ENCODE measurements around the gene SPINK8. TPM values are rescaled to one million over a fixed set of nuclear protein-coding genes. Genes with fewer than 3 reads are reported as not detected.
"Not testable (repeated sequence)": the region's sequence is repeated elsewhere in the genome, so short reads cannot be mapped to it uniquely, and the experiment has no call there.

Gene SPINK8
- total RNA-seq, 3 donors from 2014 or later (not counting 1 experiment from before 2014, with no cell fraction given) = not detected

- Histone ChIP-seq H3K27ac (ENCODE audit: low read length) (no peak overlapping the region), H3K4me1 (ENCODE audit: control insufficient read depth, insufficient read depth, low read length) (no peaks in the 10 kb centered on the region), H3K9me3 (ENCODE audit: control insufficient read depth, insufficient read depth, low read length) (no peaks in the 10 kb centered on the region), H3K36me3 (ENCODE audit: control insufficient read depth, insufficient read depth, low read length) (no peaks in the 10 kb centered on the region), H3K4me3 (ENCODE audit: low read length) (no peak overlapping the region), H3K27me3 (ENCODE audit: control insufficient read depth, insufficient read depth, low read length) (no peaks in the 10 kb centered on the region)
- ATAC-seq = no peak
- H3K27me3 Mint-ChIP-seq (ENCODE audit: low read depth in 2 of 2) = peaks cover 26 to 37% of the 10 kb centered on the region in 2 donors
- H3K27ac Mint-ChIP-seq = no peak overlapping the region
- H3K36me3 Mint-ChIP-seq = no peaks in the 10 kb centered on the region
- no peaks in the 10 kb centered on the region for H3K4me1 Mint-ChIP-seq
- WGBS (ENCODE audit: insufficient coverage) = 96% methylated on average over 3 of the region's 3 CpGs
- no peak for TF ChIP-seq CTCF (IDR thresholded peaks at IDR 0.05)
- no peak for DNase-seq
- no peaks in the 10 kb centered on the region for H3K9me3 Mint-ChIP-seq
- no peak overlapping the region for H3K4me3 Mint-ChIP-seq
- intact Hi-C loops (cut with micrococcal nuclease) = no loop called here
These were observed 1.1 kb upstream of the SPINK8 start for GRCh38 chr3:48334605-48335004.

- WGBS (ENCODE audit: insufficient coverage) = 87% methylated on average over 10 of the region's 10 CpGs
- H3K27ac Mint-ChIP-seq; H3K4me1 ChIP-seq (ENCODE audit: control insufficient read depth, insufficient read depth, low read length); H3K27me3 ChIP-seq (ENCODE audit: control insufficient read depth, insufficient read depth, low read length); H3K4me3 Mint-ChIP-seq; H3K9me3 Mint-ChIP-seq; H3K9me3 ChIP-seq (ENCODE audit: control insufficient read depth, insufficient read depth, low read length); H3K4me3 ChIP-seq (ENCODE audit: low read length); H3K27ac ChIP-seq (ENCODE audit: low read length); DNase-seq; ATAC-seq; H3K4me1 Mint-ChIP-seq; H3K36me3 Mint-ChIP-seq; H3K36me3 ChIP-seq (ENCODE audit: control insufficient read depth, insufficient read depth, low read length); intact Hi-C loops (cut with micrococcal nuclease): not testable (repeated sequence)
- peaks cover 21 to 35% of the 10 kb centered on the region in 2 donors for H3K27me3 Mint-ChIP-seq (ENCODE audit: low read depth in 2 of 2)
These were observed 1.6 kb downstream of the SPINK8 start for GRCh38 chr3:48331706-48332435.

GRCh38 chr3:48320996-48321395 lies 12.5 kb downstream of the SPINK8 start:
- peaks cover 5% of the 10 kb centered on the region for H3K36me3 Mint-ChIP-seq
- no peak overlapping the region for H3K4me3 Mint-ChIP-seq
- peaks cover 3% of the 10 kb centered on the region in 2 donors for H3K9me3 Mint-ChIP-seq
- intact Hi-C loops (cut with micrococcal nuclease) = no loop called here
- H3K27ac ChIP-seq (ENCODE audit: low read length) = no peak overlapping the region
- no peaks in the 10 kb centered on the region for H3K4me1 ChIP-seq (ENCODE audit: control insufficient read depth, insufficient read depth, low read length)
- H3K9me3 ChIP-seq (ENCODE audit: control insufficient read depth, insufficient read depth, low read length) = no peaks in the 10 kb centered on the region
- no peak overlapping the region for H3K27ac Mint-ChIP-seq
- no peaks in the 10 kb centered on the region for H3K36me3 ChIP-seq (ENCODE audit: control insufficient read depth, insufficient read depth, low read length)
- DNase-seq = peak in 1 of 2 donors; percentile 42
- H3K27me3 ChIP-seq (ENCODE audit: control insufficient read depth, insufficient read depth, low read length) = no peaks in the 10 kb centered on the region
- 28% methylated on average over 2 of the region's 2 CpGs for WGBS (ENCODE audit: insufficient coverage)
- H3K27me3 Mint-ChIP-seq (ENCODE audit: low read depth in 2 of 2) = peaks cover 19 to 27% of the 10 kb centered on the region in 2 donors
- peaks cover 0 to 4% of the 10 kb centered on the region in 2 donors for H3K4me1 Mint-ChIP-seq
- no peak overlapping the region for H3K4me3 ChIP-seq (ENCODE audit: low read length)
- TF ChIP-seq CTCF (IDR thresholded peaks at IDR 0.05) = no peak
- no peak for ATAC-seq

- Mint-ChIP-seq H3K9me3 (peaks cover 3% of the 10 kb centered on the region in 2 donors), H3K27ac (no peak overlapping the region), H3K4me3 (no peak overlapping the region), H3K36me3 (peaks cover 11% of the 10 kb centered on the region), H3K27me3 (ENCODE audit: low read depth in 2 of 2) (peaks cover 16 to 18% of the 10 kb centered on the region in 2 donors), H3K4me1 (peaks cover 0 to 4% of the 10 kb centered on the region in 2 donors)
- Histone ChIP-seq H3K27ac (ENCODE audit: low read length) (no peak overlapping the region), H3K4me1 (ENCODE audit: control insufficient read depth, insufficient read depth, low read length) (no peaks in the 10 kb centered on the region), H3K36me3 (ENCODE audit: control insufficient read depth, insufficient read depth, low read length) (no peaks in the 10 kb centered on the region), H3K4me3 (ENCODE audit: low read length) (no peak overlapping the region), H3K9me3 (ENCODE audit: control insufficient read depth, insufficient read depth, low read length) (peaks cover 8% of the 10 kb centered on the region), H3K27me3 (ENCODE audit: control insufficient read depth, insufficient read depth, low read length) (peaks cover 2% of the 10 kb centered on the region)
- no peak for ATAC-seq
- DNase-seq = no peak
- intact Hi-C loops (cut with micrococcal nuclease) = no loop called here
- WGBS (ENCODE audit: insufficient coverage) = 100% methylated on average over 1 of the region's 2 CpGs
- no peak for TF ChIP-seq CTCF (IDR thresholded peaks at IDR 0.05)
These were observed 14.6 kb downstream of the SPINK8 start for GRCh38 chr3:48318713-48319468.
